H9 (cell line): ENCODE measurements around the gene SPP1. TPM values are rescaled to one million over a fixed set of nuclear protein-coding genes. Genes with fewer than 3 reads are reported as not detected.

Source experiments
- DNase-seq: peaks from one replicate; pipeline ENCODE4 v3.0.0-alpha.2; 2017
- H2AFZ ChIP-seq: one replicate; pipeline ENCODE4 v1.6.1; 2013; ENCODE audit warnings: mild to moderate bottlenecking, low read length, control low read depth, moderate library complexity
- H2AK5ac ChIP-seq: 2 replicates; pipeline ENCODE4 v1.6.1; 2013; ENCODE audit warnings: low read length, control low read depth, mixed read lengths; ENCODE audit not compliant: insufficient read length
- H2BK120ac ChIP-seq: one replicate; pipeline ENCODE4 v1.6.1; 2013; ENCODE audit warnings: low read depth, mild to moderate bottlenecking, low read length, control low read depth, inconsistent platforms; ENCODE audit not compliant: poor library complexity, severe bottlenecking
- H2BK12ac ChIP-seq: 2 replicates; pipeline ENCODE4 v1.6.1; 2013; ENCODE audit warnings: low read length, control low read depth, mixed read lengths, low read depth; ENCODE audit not compliant: insufficient read length
- H2BK15ac ChIP-seq: 2 replicates; pipeline ENCODE4 v1.6.1; 2013; ENCODE audit warnings: low read depth, low read length, control low read depth
- H2BK20ac ChIP-seq: one replicate; pipeline ENCODE4 v1.6.1; 2013; ENCODE audit warnings: low read depth, mild to moderate bottlenecking, low read length, control low read depth, inconsistent platforms; ENCODE audit not compliant: poor library complexity, severe bottlenecking
- H2BK5ac ChIP-seq: 2 replicates; pipeline ENCODE4 v1.6.1; 2013; ENCODE audit warnings: low read length, control low read depth, mixed read lengths; ENCODE audit not compliant: insufficient read length
- H3K14ac ChIP-seq: 2 replicates; pipeline ENCODE4 v1.6.1; 2013; ENCODE audit warnings: low read length, control low read depth; ENCODE audit not compliant: insufficient read depth
- H3K18ac ChIP-seq: 2 replicates; pipeline ENCODE4 v1.6.1; 2013; ENCODE audit warnings: low read depth, mild to moderate bottlenecking, mixed read lengths, low read length, control low read depth; ENCODE audit not compliant: insufficient read length
- H3K23ac ChIP-seq: 2 replicates; pipeline ENCODE4 v1.6.1; 2013; ENCODE audit warnings: low read length, control low read depth, mixed read lengths, low read depth; ENCODE audit not compliant: insufficient read length
- H3K23me2 ChIP-seq: 2 replicates; pipeline ENCODE4 v1.6.1; 2013; ENCODE audit warnings: low read depth, mild to moderate bottlenecking, mixed read lengths, low read length, control low read depth; ENCODE audit not compliant: insufficient read length, poor library complexity, severe bottlenecking
- H3K27ac ChIP-seq: 2 replicates; pipeline ENCODE4 v1.5.1; 2013; ENCODE audit warnings: low read length, control low read depth, mixed read lengths, low read depth; ENCODE audit not compliant: insufficient read length
- H3K27me3 ChIP-seq: 2 replicates; pipeline ENCODE4 v1.6.1; 2013; ENCODE audit warnings: low read length, control low read depth, inconsistent platforms; ENCODE audit not compliant: insufficient read depth
- H3K4ac ChIP-seq: 2 replicates; pipeline ENCODE4 v1.6.1; 2013; ENCODE audit warnings: low read depth, mild to moderate bottlenecking, control low read depth, inconsistent platforms, low read length, moderate library complexity
- H3K4me1 ChIP-seq: 2 replicates; pipeline ENCODE4 v1.6.1; 2013; ENCODE audit warnings: low read length, control low read depth, inconsistent platforms; ENCODE audit not compliant: insufficient read depth
- H3K4me2 ChIP-seq: 2 replicates; pipeline ENCODE4 v1.6.1; 2013; ENCODE audit warnings: low read length, control low read depth, mixed read lengths; ENCODE audit not compliant: insufficient read length, insufficient read depth
- H3K56ac ChIP-seq: 2 replicates; pipeline ENCODE4 v1.6.1; 2013; ENCODE audit warnings: low read depth, mild to moderate bottlenecking, mixed read lengths, low read length, control low read depth; ENCODE audit not compliant: insufficient read length
- H3K79me1 ChIP-seq: 2 replicates; pipeline ENCODE4 v1.6.1; 2013; ENCODE audit warnings: low read depth, mild to moderate bottlenecking, moderate library complexity, low read length, control low read depth, inconsistent platforms; ENCODE audit not compliant: insufficient read depth, poor library complexity, severe bottlenecking
- H3K79me2 ChIP-seq: 2 replicates; pipeline ENCODE4 v1.6.1; 2013; ENCODE audit warnings: low read length, control low read depth, inconsistent platforms; ENCODE audit not compliant: insufficient read depth
- H3K9ac ChIP-seq: 2 replicates; pipeline ENCODE4 v1.6.1; 2013; ENCODE audit warnings: low read length, control low read depth, mixed read lengths; ENCODE audit not compliant: insufficient read length; ENCODE audit errors: extremely low read depth
- H3K9me3 ChIP-seq: one replicate; pipeline ENCODE4 v1.6.1; 2013; ENCODE audit warnings: low read depth, low read length, inconsistent platforms; ENCODE audit not compliant: control insufficient read depth
- H3T11ph ChIP-seq: one replicate; pipeline ENCODE4 v1.6.1; 2013; ENCODE audit warnings: mild to moderate bottlenecking, low read length, control low read depth, inconsistent platforms
- H4K20me1 ChIP-seq: one replicate; pipeline ENCODE4 v1.6.1; 2013; ENCODE audit not compliant: control insufficient read depth, insufficient read length, insufficient read depth
- H4K5ac ChIP-seq: 2 replicates; pipeline ENCODE4 v1.6.1; 2013; ENCODE audit warnings: low read depth, mild to moderate bottlenecking, mixed read lengths, low read length, control low read depth; ENCODE audit not compliant: insufficient read length
- H4K8ac ChIP-seq: replicated peaks from 2 replicates; pipeline ENCODE4 v1.6.1; 2013; ENCODE audit warnings: low read length, control low read depth, mixed read lengths, low read depth; ENCODE audit not compliant: insufficient read length
- H4K91ac ChIP-seq: 2 replicates; pipeline ENCODE4 v1.6.1; 2013; ENCODE audit warnings: low read depth, mild to moderate bottlenecking, moderate library complexity, mixed read lengths, low read length, control low read depth; ENCODE audit not compliant: insufficient read length
- H3K27ac Mint-ChIP-seq, 3 experiments: 2 replicates in 2 of 3; 3 replicates in 1 of 3; pipeline ENCODE4 v1.8.0; 2020 to 2021; ENCODE audit warnings: mixed read lengths in 3 of 3, mild to moderate bottlenecking in 1 of 3, moderate library complexity in 1 of 3
- H3K27me3 Mint-ChIP-seq: 2 replicates; pipeline ENCODE4 v1.8.0; 2021; ENCODE audit warnings: low read depth, mild to moderate bottlenecking, moderate library complexity, mixed read lengths
- H3K36me3 Mint-ChIP-seq, 3 experiments: 2 replicates in 2 of 3; 3 replicates in 1 of 3; pipeline ENCODE4 v1.8.0; 2020 to 2021; ENCODE audit warnings: low read depth in 3 of 3, mixed read lengths in 3 of 3; ENCODE audit not compliant: insufficient read depth in 1 of 3
- H3K4me1 Mint-ChIP-seq, 2 experiments: 2 replicates each; pipeline ENCODE4 v1.8.0; 2020; ENCODE audit warnings: mixed read lengths in 2 of 2
- H3K4me3 Mint-ChIP-seq, 2 experiments: 2 replicates in 1 of 2; 3 replicates in 1 of 2; pipeline ENCODE4 v1.8.0; 2020 to 2021; ENCODE audit warnings: mild to moderate bottlenecking in 2 of 2, mixed read lengths in 2 of 2, moderate library complexity in 1 of 2
- H3K9me3 Mint-ChIP-seq, 2 experiments: 2 replicates in 1 of 2; 3 replicates in 1 of 2; pipeline ENCODE4 v1.8.0; 2020; ENCODE audit warnings: mild to moderate bottlenecking in 2 of 2, mixed read lengths in 2 of 2, moderate library complexity in 1 of 2
- WGBS: extraction: QIAGEN DNeasy Blood & Tissue Kit; methylation state at CpG from one replicate; pipeline ENCODE4 v1.1.7; 2013; ENCODE audit warnings: missing lambda C conversion rate, low lambda C conversion rate, mixed read lengths; ENCODE audit not compliant: insufficient read length; ENCODE audit errors: extremely low coverage; 5-methylcytosine and 5-hydroxymethylcytosine counted together
- total RNA-seq: library from RNA; stranded (reverse); gene quantifications from 2 replicates; pipeline ENCODE4 v1.2.1, GENCODE V29; 2021
- TF ChIP-seq, protein P1 (sequence below): fragments of 200-600 bp; sonication (generic); conservative IDR thresholded peaks from 3 replicates; pipeline ENCODE4 v1.8.0; 2021; ENCODE audit warnings: antibody characterized with exemption, mild to moderate bottlenecking

Gene SPP1
- total RNA-seq, 1 experiment from 2014 or later, result 13.2 TPM

- Histone ChIP-seq H2BK12ac (no peak overlapping the region), H4K8ac (no peak overlapping the region), H3K79me2 (no peaks in the 10 kb centered on the region), H2BK15ac (no peak overlapping the region), H2BK5ac (no peak overlapping the region), H3K4ac (no peak overlapping the region), H3K27me3 (no peaks in the 10 kb centered on the region), H3K79me1 (no peaks in the 10 kb centered on the region), H3K4me2 (no peak overlapping the region), H3K14ac (no peak overlapping the region), H3K27ac (no peak overlapping the region), H3K18ac (no peak overlapping the region), H3K56ac (no peak overlapping the region), H4K5ac (no peak overlapping the region), H4K20me1 (no peaks in the 10 kb centered on the region), H3K9me3 (no peaks in the 10 kb centered on the region), H2AK5ac (no peak overlapping the region), H3K4me1 (no peaks in the 10 kb centered on the region), H3K9ac (no peak overlapping the region), H2AFZ (no peak overlapping the region), H2BK120ac (no peak overlapping the region), H3K23me2 (no peaks in the 10 kb centered on the region), H3T11ph (no peak overlapping the region), H4K91ac (no peak overlapping the region), H2BK20ac (no peak overlapping the region), H3K23ac (no peak overlapping the region)
- H3K4me3 Mint-ChIP-seq, result no peak overlapping the region
- no CpG with 5 or more reads among the region's 8 CpGs for WGBS
- DNase-seq, result no peak
- peaks cover 5 to 13% of the 10 kb centered on the region in 2 experiments for H3K4me1 Mint-ChIP-seq
- peaks cover 0 to 8% (median 2%) of the 10 kb centered on the region in 3 experiments; a peak in 4 of 7 replicates for H3K36me3 Mint-ChIP-seq
- no peaks in the 10 kb centered on the region for H3K27me3 Mint-ChIP-seq
- H3K9me3 Mint-ChIP-seq, result no peaks in the 10 kb centered on the region
- no peak overlapping the region for H3K27ac Mint-ChIP-seq
- TF ChIP-seq, protein P1, sequence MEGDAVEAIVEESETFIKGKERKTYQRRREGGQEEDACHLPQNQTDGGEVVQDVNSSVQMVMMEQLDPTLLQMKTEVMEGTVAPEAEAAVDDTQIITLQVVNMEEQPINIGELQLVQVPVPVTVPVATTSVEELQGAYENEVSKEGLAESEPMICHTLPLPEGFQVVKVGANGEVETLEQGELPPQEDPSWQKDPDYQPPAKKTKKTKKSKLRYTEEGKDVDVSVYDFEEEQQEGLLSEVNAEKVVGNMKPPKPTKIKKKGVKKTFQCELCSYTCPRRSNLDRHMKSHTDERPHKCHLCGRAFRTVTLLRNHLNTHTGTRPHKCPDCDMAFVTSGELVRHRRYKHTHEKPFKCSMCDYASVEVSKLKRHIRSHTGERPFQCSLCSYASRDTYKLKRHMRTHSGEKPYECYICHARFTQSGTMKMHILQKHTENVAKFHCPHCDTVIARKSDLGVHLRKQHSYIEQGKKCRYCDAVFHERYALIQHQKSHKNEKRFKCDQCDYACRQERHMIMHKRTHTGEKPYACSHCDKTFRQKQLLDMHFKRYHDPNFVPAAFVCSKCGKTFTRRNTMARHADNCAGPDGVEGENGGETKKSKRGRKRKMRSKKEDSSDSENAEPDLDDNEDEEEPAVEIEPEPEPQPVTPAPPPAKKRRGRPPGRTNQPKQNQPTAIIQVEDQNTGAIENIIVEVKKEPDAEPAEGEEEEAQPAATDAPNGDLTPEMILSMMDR, result no peak
Measured at GRCh38 chr4:87981486-87981885, 6.0 kb downstream of the SPP1 start.
